GM21576 (cell line): ENCODE data around the gene AVEN.

Experiments
- ATAC-seq: cut with Tn5 transposase; IDR thresholded peaks from one replicate; pipeline ENCODE4 v1.9.1; 2021; ENCODE audit warnings: mild to moderate bottlenecking, moderate library complexity; ENCODE audit not compliant: unreplicated experiment

Gene AVEN

GRCh38 chr15:33987444-33987843 lies 51.6 kb downstream of the AVEN start:
- ATAC-seq, result no peak

DNA sequence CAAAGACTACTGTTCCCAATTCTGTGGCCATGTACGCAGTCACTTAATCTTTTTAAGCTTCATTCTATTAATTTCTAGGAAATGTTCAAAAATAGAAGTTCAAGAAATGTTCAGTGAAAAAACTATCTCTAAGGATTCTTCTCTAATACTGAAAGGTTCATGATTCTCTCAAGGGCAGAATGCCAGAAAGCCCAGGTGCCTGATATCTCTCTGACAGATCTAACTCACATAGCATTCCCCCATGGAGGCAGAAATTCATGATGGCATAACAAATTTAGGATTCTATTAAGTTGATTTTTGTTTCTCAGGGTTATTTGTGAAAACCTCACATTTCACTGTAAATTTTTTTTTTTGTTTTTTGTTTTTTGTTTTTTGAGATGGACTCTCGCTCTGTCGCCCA lies 53.3 kb downstream of the AVEN start:
- ATAC-seq, result no peak

- ATAC-seq, result no peak
Observed at GRCh38 chr15:33985287-33985686, 53.7 kb downstream of the AVEN start.

- ATAC-seq, result no peak
Observed at GRCh38 chr15:33982516-33982915, 56.5 kb downstream of the AVEN start.

DNA sequence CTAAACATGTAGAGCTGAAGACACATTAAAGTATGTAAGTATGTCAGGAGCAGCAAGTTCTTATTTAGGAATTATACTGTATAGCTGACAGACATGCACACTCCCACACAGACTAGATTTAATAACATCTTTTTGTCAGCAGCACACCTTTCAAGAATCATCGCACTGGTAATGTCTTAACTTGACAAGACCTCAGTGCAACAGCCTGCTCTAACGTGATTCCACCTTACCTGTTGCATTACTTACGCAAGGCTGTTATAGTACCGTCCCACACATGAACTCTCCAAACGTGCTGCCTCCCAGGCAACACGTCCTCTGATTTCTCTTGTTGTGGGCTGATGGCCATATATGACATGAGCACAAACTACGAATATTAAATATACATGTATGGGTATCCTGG lies 58.8 kb downstream of the AVEN start:
- ATAC-seq, result no peak

DNA sequence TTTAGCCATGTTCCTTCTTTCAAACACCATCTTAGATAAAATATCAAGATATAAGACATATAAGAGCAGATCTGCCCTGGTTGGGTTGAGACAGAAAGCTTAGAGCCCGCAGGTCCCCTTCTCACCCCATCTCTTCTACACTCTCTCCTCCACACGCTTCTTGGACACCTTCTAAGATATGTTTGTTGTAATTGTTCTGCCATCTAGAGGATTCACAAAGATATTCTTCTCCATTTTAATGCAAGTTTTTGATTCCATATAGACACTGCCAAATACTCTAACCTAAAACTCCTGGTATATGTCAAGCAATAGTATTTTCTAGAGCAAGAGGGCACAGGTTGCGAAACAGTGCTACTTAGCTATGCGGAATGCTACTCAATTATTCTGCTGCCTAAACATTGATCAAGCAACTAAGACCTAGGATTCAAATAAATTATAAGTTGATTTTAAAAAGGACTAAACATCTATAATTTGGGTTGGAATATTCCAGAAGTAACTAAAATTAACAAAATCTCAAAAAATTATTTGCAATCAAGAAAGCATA lies 63.9 kb downstream of the AVEN start:
- ATAC-seq, result no peak

DNA sequence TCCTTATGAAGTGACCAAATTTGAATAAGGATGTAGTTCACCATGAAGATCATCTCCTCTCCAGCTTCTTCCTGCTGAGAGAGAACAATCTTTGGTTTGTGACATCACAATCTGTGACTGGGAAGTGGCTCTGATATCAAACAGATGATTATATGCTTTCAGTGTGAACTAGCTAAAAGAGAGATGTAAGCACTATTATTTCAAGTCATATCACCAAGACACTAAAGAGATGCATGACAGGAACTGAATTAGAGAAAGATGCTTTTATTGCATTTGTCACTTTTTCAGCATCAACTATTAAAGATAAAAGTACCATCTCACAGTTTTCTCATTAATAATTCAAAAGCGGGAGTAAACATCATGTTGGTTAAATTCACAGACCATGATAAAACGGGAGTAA lies 67.2 kb downstream of the AVEN start:
- no peak for ATAC-seq

- no peak for ATAC-seq
Observed at GRCh38 chr15:33968821-33969220, 70.2 kb downstream of the AVEN start.

GRCh38 chr15:33968224-33968623 lies 70.8 kb downstream of the AVEN start, which contains the start of gene CHRM5:
Gene CHRM5, plus strand, starts transcription at chr15:33968497. Its CDS starts 94,221 bp downstream, at chr15:34062718.
- ATAC-seq, result no peak

DNA sequence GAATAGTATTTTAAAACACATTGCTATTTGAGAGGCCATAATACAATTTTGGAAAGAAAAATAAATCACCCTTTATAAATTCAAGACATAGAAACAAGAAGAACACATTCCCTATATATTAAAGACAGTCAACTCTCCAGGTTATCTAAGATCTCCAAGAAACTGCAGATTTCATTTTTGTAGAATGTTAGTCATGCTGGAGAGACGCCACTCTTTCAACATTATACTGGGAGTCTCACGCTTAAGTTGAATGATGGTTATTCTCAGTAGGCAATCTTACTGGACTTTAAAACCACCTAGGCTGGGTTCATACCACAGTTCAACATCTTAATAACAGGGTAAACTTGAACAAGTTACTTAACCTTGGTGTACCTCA lies 74.4 kb downstream of the AVEN start:
- no peak for ATAC-seq

DNA sequence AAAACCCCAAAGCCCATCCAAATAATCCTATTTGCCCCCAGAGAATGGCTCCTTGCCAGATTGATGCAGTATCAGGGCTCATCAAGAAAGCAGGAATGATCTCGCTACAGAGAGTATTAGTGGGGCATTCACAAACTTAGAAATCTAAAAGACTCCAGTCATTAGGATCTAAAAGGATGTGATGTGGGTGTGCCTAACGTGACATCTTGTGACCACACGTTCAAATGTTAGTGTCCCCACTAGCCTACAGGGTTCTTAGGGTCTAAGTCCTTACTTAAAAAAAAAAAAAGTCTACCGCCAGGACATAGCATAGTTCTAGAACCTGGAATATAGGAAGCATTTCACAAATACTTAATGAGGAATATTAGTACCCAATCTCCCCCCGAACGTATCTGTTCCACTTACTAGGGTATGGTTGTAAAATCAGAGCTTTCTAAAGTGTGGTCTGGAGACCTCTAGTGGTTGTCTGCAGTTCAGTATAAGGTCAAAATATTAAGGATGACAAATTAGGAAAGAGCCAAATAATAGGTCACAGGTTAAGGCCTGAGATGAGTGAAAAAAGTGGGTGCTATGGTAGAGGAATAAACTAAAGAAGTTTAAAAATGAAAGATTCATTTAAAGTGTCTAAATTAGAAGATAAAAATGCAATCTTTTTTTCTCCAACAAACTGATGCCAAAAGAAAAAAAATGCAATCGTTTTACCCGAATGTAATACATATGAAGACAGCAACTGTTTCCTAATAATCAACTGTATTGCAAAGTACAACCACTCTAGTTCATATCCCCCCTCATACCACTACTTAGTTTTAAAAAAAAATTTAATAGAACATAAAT lies 75.0 kb downstream of the AVEN start:
- no peak for ATAC-seq

DNA sequence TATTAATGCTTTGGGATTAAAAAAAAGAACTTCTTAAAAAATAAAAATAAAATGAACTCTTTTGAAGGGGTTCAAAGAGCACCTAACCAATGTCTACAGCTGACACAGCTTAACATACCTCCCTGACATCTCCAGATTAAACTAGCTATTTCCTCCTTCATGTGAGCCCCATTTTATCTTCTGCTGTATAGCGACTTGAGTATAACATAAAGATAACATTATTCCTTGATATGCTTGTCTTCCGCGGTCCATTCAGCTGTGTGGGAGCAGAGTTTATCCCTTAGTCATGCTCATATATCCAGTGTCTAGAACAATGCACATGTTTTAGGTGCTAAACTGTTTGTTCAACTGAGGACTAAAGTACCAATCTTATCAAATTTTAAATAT lies 78.5 kb downstream of the AVEN start:
- no peak for ATAC-seq

GRCh38 chr15:33959844-33960548 lies 79.0 kb downstream of the AVEN start:
- ATAC-seq, result no peak

- no peak for ATAC-seq
Observed at GRCh38 chr15:33956397-33956796, 82.6 kb downstream of the AVEN start.

DNA sequence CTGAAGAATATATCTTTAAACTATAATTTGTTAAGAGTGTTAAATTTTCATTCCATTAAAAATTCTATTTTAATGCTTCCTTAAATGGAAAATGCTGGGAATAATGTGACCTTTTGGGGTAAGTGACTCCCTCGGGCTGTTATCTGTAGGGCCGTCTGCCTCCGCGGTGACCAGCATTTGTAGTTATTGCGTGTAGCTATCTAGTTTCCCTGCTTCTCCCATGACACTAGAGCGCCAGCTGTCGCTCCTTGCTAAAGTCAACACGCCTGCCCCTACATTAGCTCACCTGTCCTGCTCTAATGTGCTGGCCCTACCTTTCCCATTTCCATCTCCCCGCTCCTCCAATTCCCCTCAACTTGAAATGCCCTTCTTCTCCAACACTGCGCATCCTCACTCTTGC lies 83.1 kb downstream of the AVEN start:
- no peak for ATAC-seq

- no peak for ATAC-seq
Observed at GRCh38 chr15:33946152-33946551, 92.9 kb downstream of the AVEN start.

GRCh38 chr15:33941279-33942063 lies 97.5 kb downstream of the AVEN start:
- ATAC-seq, result no peak

- no peak for ATAC-seq
Observed at GRCh38 chr15:33934921-33935320, 104.1 kb downstream of the AVEN start.

GRCh38 chr15:33934396-33934795 lies 104.6 kb downstream of the AVEN start:
- ATAC-seq, result no peak

- no peak for ATAC-seq
Observed at GRCh38 chr15:33932734-33933133, 106.3 kb downstream of the AVEN start.

- ATAC-seq, result no peak
Observed at GRCh38 chr15:33926260-33926659, 112.7 kb downstream of the AVEN start.
